ENCODE data around the gene HOOK1. TPM values are rescaled to one million over a fixed set of nuclear protein-coding genes. Genes with fewer than 3 reads are reported as not detected.

Gene HOOK1
- total RNA-seq, 1 donor from 2014 or later: 10.3 TPM

GRCh38 chr1:59814180-59814900 is 409 bp upstream of the HOOK1 start:
- no peak for TF ChIP-seq CTCF (IDR thresholded peaks at IDR 0.05; ENCODE audit: insufficient read depth, low read length, severe bottlenecking)
- DNase-seq (ENCODE audit: low read depth) (peak; percentile 96), FAIRE-seq (no peak)
- no peaks in the 10 kb centered on the region for H3K27me3 ChIP-seq (ENCODE audit: control insufficient read depth, insufficient read depth, low read length)
- H3K36me3 ChIP-seq (ENCODE audit: control insufficient read depth, insufficient read depth, low read length): no peaks in the 10 kb centered on the region
- H3K4me3 ChIP-seq (ENCODE audit: low read depth, low read length): peak overlapping the region; percentile 92

- no peaks in the 10 kb centered on the region for H3K27me3 ChIP-seq (ENCODE audit: control insufficient read depth, insufficient read depth, low read length)
- DNase-seq (ENCODE audit: low read depth) (peak; percentile 72), FAIRE-seq (no peak)
- TF ChIP-seq CTCF (IDR thresholded peaks at IDR 0.05; ENCODE audit: insufficient read depth, low read length, severe bottlenecking): no peak
- H3K4me3 ChIP-seq (ENCODE audit: low read depth, low read length): peak overlapping the region; percentile 92
- no peaks in the 10 kb centered on the region for H3K36me3 ChIP-seq (ENCODE audit: control insufficient read depth, insufficient read depth, low read length)
Measured at GRCh38 chr1:59815892-59816291, 1.1 kb downstream of the HOOK1 start.

GRCh38 chr1:59816318-59816878 is 1.6 kb downstream of the HOOK1 start:
- FAIRE-seq (no peak), DNase-seq (ENCODE audit: low read depth) (no peak)
- TF ChIP-seq CTCF (IDR thresholded peaks at IDR 0.05; ENCODE audit: insufficient read depth, low read length, severe bottlenecking): no peak
- H3K27me3 ChIP-seq (ENCODE audit: control insufficient read depth, insufficient read depth, low read length): no peaks in the 10 kb centered on the region
- H3K36me3 ChIP-seq (ENCODE audit: control insufficient read depth, insufficient read depth, low read length): no peaks in the 10 kb centered on the region
- no peak overlapping the region for H3K4me3 ChIP-seq (ENCODE audit: low read depth, low read length)

- H3K27me3 ChIP-seq (ENCODE audit: control insufficient read depth, insufficient read depth, low read length): no peaks in the 10 kb centered on the region
- no peak for TF ChIP-seq CTCF (IDR thresholded peaks at IDR 0.05; ENCODE audit: insufficient read depth, low read length, severe bottlenecking)
- DNase-seq (ENCODE audit: low read depth): no peak
- no peak overlapping the region for H3K4me3 ChIP-seq (ENCODE audit: low read depth, low read length)
- FAIRE-seq: no peak
- H3K36me3 ChIP-seq (ENCODE audit: control insufficient read depth, insufficient read depth, low read length): peaks cover 2% of the 10 kb centered on the region
Measured at GRCh38 chr1:59819566-59820438, 5.1 kb downstream of the HOOK1 start.

GRCh38 chr1:59827055-59827643 is 12.4 kb downstream of the HOOK1 start:
- Histone ChIP-seq H3K4me3 (ENCODE audit: low read depth, low read length) (no peak overlapping the region), H3K36me3 (ENCODE audit: control insufficient read depth, insufficient read depth, low read length) (peaks cover 1% of the 10 kb centered on the region), H3K27me3 (ENCODE audit: control insufficient read depth, insufficient read depth, low read length) (no peaks in the 10 kb centered on the region)
- FAIRE-seq: no peak
- DNase-seq (ENCODE audit: low read depth): peak; percentile 70
- no peak for TF ChIP-seq CTCF (IDR thresholded peaks at IDR 0.05; ENCODE audit: insufficient read depth, low read length, severe bottlenecking)

Measured in bronchial epithelial cell (primary cell).